ENCODE results near the gene CHAF1A. TPM values are rescaled to one million over a fixed set of nuclear protein-coding genes. Genes with fewer than 3 reads are reported as not detected.

The CHAF1A gene
- total and polyA plus RNA-seq, 12 donors: 4.2 to 8.7 (median 5.8) TPM

GRCh38 chr19:4430760-4431159 is 28.3 kb downstream of the CHAF1A start:
- no peak for TF ChIP-seq CTCF (IDR thresholded peaks at IDR 0.05)
- intact Hi-C loops (cut with DNase I): no loop called here
- DNase-seq: no peak
- WGBS, 2 donors: 92 to 93% methylated on average over 12 of the region's 12 CpGs
- no peak overlapping the region for H3K27ac ChIP-seq
- no peaks in the 10 kb centered on the region for H3K27me3 ChIP-seq
- no peak overlapping the region for H3K4me3 ChIP-seq
- peak in 7 of 8 donors; percentile 10 to 56 (median 30) for ATAC-seq
- no peaks in the 10 kb centered on the region for H3K9me3 ChIP-seq
- H3K36me3 ChIP-seq: peaks cover 0 to 70% (median 3%) of the 10 kb centered on the region in 9 donors
- H3K4me1 ChIP-seq: peaks cover 0 to 23% (median 0%) of the 10 kb centered on the region in 9 donors

DNA sequence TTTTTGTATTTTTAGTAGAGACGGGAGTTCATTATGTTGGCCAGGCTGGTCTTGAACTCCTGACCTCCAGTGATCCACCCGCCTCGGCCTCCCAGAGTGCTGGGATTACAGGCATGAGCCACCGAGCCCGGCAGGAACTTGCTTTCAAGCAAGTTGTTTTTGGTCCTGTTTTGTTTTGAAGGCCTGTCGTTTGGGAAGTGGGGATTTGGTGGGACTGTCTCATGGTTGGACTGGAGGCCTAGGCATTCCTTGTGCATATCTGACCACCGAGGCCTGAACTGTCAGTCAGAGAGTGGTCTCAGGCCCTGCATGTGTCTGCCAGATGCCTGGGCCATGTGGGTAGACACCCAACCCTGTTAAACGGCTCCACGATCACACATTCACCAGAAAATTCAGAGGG is 28.9 kb downstream of the CHAF1A start:
- H3K36me3 ChIP-seq: peaks cover 0 to 72% (median 3%) of the 10 kb centered on the region in 9 donors
- no peak overlapping the region for H3K4me3 ChIP-seq
- no peak for DNase-seq
- peak overlapping the region in 1 of 10 donors; percentile 69 for H3K27ac ChIP-seq
- no peaks in the 10 kb centered on the region for H3K9me3 ChIP-seq
- TF ChIP-seq CTCF (IDR thresholded peaks at IDR 0.05): no peak
- intact Hi-C loops (cut with DNase I): no loop called here
- no peak for ATAC-seq
- 85 to 93% methylated on average over 9 of the region's 9 CpGs for WGBS, 2 donors
- peaks cover 0 to 23% (median 0%) of the 10 kb centered on the region in 9 donors for H3K4me1 ChIP-seq
- no peaks in the 10 kb centered on the region for H3K27me3 ChIP-seq

DNA sequence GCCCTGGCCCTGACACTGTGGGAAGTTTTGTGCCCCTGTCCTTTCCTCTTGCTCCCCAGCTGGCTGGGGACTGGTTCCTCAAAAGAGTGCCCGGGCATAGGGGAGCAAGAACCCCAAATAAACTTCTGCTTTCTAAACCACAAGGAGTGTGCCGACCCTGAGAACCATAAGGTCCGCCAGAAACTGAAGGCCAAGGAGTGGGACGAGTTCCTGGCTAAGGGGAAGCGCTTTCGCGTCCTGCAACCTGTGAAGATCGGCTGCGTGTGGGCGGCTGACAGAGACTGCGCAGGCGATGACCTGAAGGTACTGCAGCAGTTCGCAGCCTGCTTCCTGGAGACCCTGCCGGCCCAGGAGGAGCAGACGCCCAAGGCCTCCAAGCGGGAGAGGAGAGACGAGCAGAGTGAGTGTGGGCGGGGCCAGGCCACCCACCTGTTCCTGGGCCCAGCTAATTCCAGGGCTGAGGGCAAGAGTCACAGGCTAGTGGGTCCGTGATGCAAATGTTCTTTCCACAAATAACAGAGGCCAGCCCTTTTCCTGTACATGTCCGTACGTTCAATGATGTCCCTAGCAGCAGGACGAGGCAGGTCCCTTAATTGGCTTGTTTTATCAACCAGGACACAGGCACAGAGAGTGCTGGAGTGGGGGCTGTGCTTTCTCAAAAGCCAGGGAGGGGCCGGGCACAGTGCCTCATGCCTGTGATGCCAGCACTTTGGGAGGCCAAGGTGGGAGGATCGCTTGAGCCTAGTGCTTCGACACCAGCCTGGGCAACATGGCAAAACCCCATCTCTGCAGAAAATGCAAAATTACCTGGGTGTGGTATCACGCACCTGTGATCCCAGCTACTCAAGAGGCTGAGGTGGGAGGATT is 29.6 kb downstream of the CHAF1A start:
- ATAC-seq: peak in 6 of 8 donors; percentile 44 to 76 (median 66)
- H3K4me3 ChIP-seq: peak overlapping the region in 1 of 10 donors; percentile 16
- peaks cover 0 to 67% (median 3%) of the 10 kb centered on the region in 9 donors for H3K36me3 ChIP-seq
- H3K27ac ChIP-seq: peak overlapping the region in 2 of 10 donors; percentile 44 to 69
- WGBS, 2 donors: 90 to 93% methylated on average over 26 of the region's 26 CpGs
- peaks cover 0 to 23% (median 0%) of the 10 kb centered on the region in 9 donors for H3K4me1 ChIP-seq
- no peaks in the 10 kb centered on the region for H3K9me3 ChIP-seq
- H3K27me3 ChIP-seq: no peaks in the 10 kb centered on the region
- DNase-seq: no peak
- intact Hi-C loops (cut with DNase I): no loop called here
- TF ChIP-seq CTCF (IDR thresholded peaks at IDR 0.05): no peak

DNA sequence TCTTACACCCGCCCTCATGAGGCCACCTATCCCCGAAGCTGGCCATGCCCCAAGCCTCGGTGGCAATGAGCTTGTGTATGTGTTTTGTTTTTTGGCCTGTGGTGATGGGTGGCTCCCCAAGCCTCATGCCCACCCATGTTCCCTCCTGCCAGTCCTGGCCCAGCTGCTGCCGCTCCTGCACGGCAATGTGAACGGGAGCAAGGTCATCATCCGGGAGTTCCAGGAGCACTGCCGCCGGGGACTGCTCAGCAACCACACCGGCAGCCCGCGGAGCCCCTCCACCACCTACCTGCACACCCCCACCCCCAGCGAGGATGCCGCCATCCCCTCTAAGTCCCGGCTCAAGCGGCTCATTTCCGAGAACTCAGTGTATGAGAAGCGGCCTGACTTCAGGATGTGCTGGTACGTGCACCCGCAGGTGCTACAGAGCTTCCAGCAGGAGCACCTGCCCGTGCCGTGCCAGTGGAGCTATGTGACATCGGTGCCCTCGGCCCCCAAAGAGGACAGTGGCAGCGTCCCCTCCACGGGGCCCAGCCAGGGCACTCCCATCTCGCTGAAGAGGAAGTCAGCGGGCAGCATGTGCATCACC is 30.6 kb downstream of the CHAF1A start:
- Histone ChIP-seq H3K27me3 (no peaks in the 10 kb centered on the region), H3K9me3 (no peaks in the 10 kb centered on the region), H3K4me3 (no peak overlapping the region), H3K27ac (no peak overlapping the region), H3K4me1 (peaks cover 0 to 23% (median 0%) of the 10 kb centered on the region in 9 donors), H3K36me3 (peaks cover 0 to 72% (median 3%) of the 10 kb centered on the region in 9 donors)
- no peak for TF ChIP-seq CTCF (IDR thresholded peaks at IDR 0.05)
- ATAC-seq (no peak), DNase-seq (no peak)
- intact Hi-C loops (cut with DNase I): no loop called here
- WGBS, 2 donors: 96 to 97% methylated on average over 28 of the region's 28 CpGs

All from heart right ventricle (tissue), 16 donors.